ENCODE data around the gene GBA3.

Gene GBA3

GRCh38 chr4:22692736-22693135 lies at the start of gene GBA3:
GBA3 (plus strand) TSS chr4:22692937.
- DNase-seq (ENCODE audit: low spot score in 2 of 2) (no peak), ATAC-seq (replicated peaks; ENCODE audit: extremely low read depth, poor library complexity, severe bottlenecking) (no peak)
- Mint-ChIP-seq H3K9me3 (no peaks in the 10 kb centered on the region), H3K36me3 (ENCODE audit: insufficient read depth) (no peaks in the 10 kb centered on the region), H3K27me3 (no peaks in the 10 kb centered on the region), H3K4me1 (no peaks in the 10 kb centered on the region), H3K4me3 (no peak within 1 kb of the TSS), H3K27ac (ENCODE audit: low read depth) (no peak within 1 kb of the TSS)

DNA sequence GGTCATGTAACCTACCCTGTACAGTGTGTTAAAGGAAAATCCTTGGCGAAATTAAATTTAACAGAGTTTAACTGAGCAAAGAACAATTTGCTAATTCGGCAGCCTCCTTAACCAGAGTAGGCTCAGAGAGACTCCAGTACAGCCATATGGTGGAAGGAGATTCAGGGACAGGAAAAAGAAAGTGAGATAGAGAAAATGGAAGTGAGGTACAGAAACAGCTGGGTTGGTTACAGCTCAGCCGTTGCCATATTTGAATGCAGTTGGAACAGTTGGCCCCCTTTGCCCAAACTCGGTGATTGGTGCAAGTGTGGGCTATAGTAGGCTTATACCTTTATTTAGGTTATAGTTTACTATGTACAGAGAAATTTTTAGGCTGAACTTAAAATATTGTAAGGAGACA lies 48.8 kb upstream of the GBA3 start:
- Mint-ChIP-seq H3K9me3 (peaks cover 16% of the 10 kb centered on the region), H3K4me1 (no peaks in the 10 kb centered on the region), H3K27ac (ENCODE audit: low read depth) (no peak overlapping the region), H3K4me3 (no peak overlapping the region), H3K36me3 (ENCODE audit: insufficient read depth) (no peaks in the 10 kb centered on the region), H3K27me3 (no peaks in the 10 kb centered on the region)
- ATAC-seq (replicated peaks; ENCODE audit: extremely low read depth, poor library complexity, severe bottlenecking) (no peak), DNase-seq (ENCODE audit: low spot score in 2 of 2) (no peak)

GRCh38 chr4:22645481-22646182 lies 47.1 kb upstream of the GBA3 start:
- H3K4me1 Mint-ChIP-seq = no peaks in the 10 kb centered on the region
- peaks cover 12% of the 10 kb centered on the region for H3K9me3 Mint-ChIP-seq
- DNase-seq (ENCODE audit: low spot score in 2 of 2) (no peak), ATAC-seq (replicated peaks; ENCODE audit: extremely low read depth, poor library complexity, severe bottlenecking) (no peak)
- no peaks in the 10 kb centered on the region for H3K36me3 Mint-ChIP-seq (ENCODE audit: insufficient read depth)
- H3K27ac Mint-ChIP-seq (ENCODE audit: low read depth) = no peak overlapping the region
- H3K27me3 Mint-ChIP-seq = no peaks in the 10 kb centered on the region
- H3K4me3 Mint-ChIP-seq = no peak overlapping the region

DNA sequence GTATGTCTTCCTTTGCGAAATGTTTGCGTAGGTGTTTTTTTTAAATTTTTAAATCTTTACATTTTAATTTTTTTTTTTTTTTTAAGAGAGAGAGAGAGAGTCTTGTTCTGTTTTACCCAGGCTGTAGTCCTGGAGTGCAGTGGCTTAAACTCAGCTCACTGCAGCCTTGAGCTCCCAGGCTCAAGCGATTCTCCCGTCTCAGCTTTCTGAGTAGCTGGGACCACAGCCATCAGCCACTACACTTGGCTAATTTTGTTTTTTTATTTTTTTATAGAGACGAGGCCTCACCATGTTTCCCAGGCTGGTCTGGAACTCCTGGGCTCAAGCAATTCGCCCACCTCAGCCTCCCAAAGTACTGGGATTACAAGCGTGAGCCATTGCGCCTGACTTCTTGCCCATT lies 43.7 kb upstream of the GBA3 start:
- DNase-seq (ENCODE audit: low spot score in 2 of 2) (no peak), ATAC-seq (replicated peaks; ENCODE audit: extremely low read depth, poor library complexity, severe bottlenecking) (no peak)
- H3K4me3 Mint-ChIP-seq = no peak overlapping the region
- H3K27me3 Mint-ChIP-seq = no peaks in the 10 kb centered on the region
- H3K36me3 Mint-ChIP-seq (ENCODE audit: insufficient read depth) = no peaks in the 10 kb centered on the region
- H3K4me1 Mint-ChIP-seq = no peaks in the 10 kb centered on the region
- H3K9me3 Mint-ChIP-seq = peaks cover 5% of the 10 kb centered on the region
- H3K27ac Mint-ChIP-seq (ENCODE audit: low read depth) = no peak overlapping the region

DNA sequence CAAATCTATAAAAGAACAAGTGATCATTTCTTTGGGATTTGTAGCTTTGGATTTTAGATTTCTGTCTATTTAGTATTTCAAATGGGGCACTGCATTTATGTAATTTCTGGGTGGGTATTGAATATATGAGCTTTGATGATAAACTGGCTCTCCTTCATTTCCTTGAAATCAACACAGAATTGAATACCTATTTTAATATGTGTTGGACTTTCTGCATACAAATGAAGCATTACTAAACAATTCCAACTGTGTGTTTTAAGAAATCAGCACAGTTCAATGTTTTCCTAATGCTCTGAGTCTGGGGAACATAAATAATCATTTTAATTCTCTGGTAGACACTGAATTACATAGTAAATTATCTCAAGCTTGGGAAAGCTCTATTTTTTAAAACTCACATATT lies 42.0 kb upstream of the GBA3 start:
- ATAC-seq (replicated peaks; ENCODE audit: extremely low read depth, poor library complexity, severe bottlenecking) = no peak
- no peak for DNase-seq (ENCODE audit: low spot score in 2 of 2)
- Mint-ChIP-seq H3K9me3 (peaks cover 5% of the 10 kb centered on the region), H3K27ac (ENCODE audit: low read depth) (no peak overlapping the region), H3K27me3 (no peaks in the 10 kb centered on the region), H3K36me3 (ENCODE audit: insufficient read depth) (no peaks in the 10 kb centered on the region), H3K4me3 (no peak overlapping the region), H3K4me1 (no peaks in the 10 kb centered on the region)

DNA sequence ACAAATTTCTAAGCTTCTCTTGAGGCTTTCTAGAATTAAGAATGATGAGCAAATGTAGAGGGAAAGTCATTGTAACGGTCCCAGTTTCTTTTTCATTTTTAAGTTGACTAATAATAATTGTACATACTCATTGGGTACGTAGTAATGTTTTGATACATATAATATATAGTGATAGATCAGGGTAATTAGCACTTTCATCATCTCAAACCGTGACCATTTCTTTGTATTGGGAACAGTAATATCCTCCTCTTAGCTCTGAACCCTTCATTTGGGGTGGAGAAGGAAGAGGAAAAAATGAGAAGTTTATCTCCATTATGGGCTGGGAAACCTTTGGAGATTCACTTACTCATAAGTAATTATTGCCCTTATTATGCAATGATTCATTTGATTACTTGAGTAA lies 39.0 kb upstream of the GBA3 start:
- H3K27me3 Mint-ChIP-seq = no peaks in the 10 kb centered on the region
- no peak for ATAC-seq (replicated peaks; ENCODE audit: extremely low read depth, poor library complexity, severe bottlenecking)

DNA sequence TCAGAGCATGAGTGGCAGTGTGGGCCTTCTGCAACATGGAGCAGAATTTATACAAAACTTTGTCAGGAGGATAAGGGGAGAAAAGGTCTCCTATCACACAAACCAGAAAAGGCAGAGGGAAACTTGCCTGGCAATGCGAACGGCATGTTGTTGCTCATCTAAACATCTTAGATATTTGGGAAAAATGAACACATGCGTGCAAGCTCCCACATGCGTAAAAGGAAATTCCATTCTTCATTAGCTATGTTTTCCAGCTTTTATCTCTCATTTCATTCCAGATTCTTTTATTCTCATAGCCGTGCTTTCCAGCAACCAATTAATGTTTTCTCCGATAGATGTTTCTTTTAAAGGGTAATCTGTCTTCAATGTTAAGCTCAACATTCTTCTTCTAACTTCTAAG lies 31.3 kb upstream of the GBA3 start:
- Mint-ChIP-seq H3K4me3 (no peak overlapping the region), H3K4me1 (no peaks in the 10 kb centered on the region), H3K27me3 (no peaks in the 10 kb centered on the region), H3K36me3 (ENCODE audit: insufficient read depth) (no peaks in the 10 kb centered on the region), H3K27ac (ENCODE audit: low read depth) (no peak overlapping the region), H3K9me3 (peaks cover 5% of the 10 kb centered on the region)
- no peak for ATAC-seq (replicated peaks; ENCODE audit: extremely low read depth, poor library complexity, severe bottlenecking)
- no peak for DNase-seq (ENCODE audit: low spot score in 2 of 2)

More for the DNA sequence above, 39.0 kb upstream of the GBA3 start:
- Mint-ChIP-seq H3K4me1 (no peaks in the 10 kb centered on the region), H3K36me3 (ENCODE audit: insufficient read depth) (no peaks in the 10 kb centered on the region), H3K27ac (ENCODE audit: low read depth) (no peak overlapping the region), H3K4me3 (no peak overlapping the region), H3K9me3 (peaks cover 5% of the 10 kb centered on the region)
- DNase-seq (ENCODE audit: low spot score in 2 of 2) = no peak

DNA sequence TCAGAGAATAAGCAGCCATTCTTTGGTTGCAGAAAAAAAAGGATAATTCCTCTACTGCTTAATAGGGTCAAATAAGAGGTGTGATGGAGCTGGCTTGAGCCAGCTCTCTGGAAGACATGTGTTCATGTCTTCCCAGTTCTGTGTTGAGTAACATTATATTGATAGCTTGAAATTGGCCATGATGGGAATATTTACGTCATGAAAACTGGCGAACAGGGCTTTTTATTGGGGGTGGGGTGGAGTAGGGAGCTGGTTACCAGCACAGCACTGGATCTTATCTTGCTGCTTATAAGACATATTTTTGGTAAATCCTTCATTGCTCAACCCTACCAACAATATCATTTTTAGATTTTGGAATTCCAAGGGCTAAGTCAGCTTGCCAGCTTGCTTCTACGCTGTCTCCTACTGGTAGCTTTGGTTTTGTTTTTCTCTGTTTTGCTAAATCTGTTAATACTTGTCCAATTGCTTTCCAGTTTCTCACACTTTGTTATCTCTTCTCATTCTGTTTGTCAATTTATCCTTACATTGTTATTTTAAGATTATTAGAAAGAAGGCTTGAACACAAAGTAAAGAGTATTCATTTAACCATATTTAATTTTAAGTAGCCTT lies 25.3 kb upstream of the GBA3 start:
- Mint-ChIP-seq H3K27me3 (no peaks in the 10 kb centered on the region), H3K4me3 (no peak overlapping the region), H3K36me3 (ENCODE audit: insufficient read depth) (no peaks in the 10 kb centered on the region), H3K27ac (ENCODE audit: low read depth) (no peak overlapping the region), H3K9me3 (no peaks in the 10 kb centered on the region), H3K4me1 (no peaks in the 10 kb centered on the region)
- DNase-seq (ENCODE audit: low spot score in 2 of 2) = no peak
- no peak for ATAC-seq (replicated peaks; ENCODE audit: extremely low read depth, poor library complexity, severe bottlenecking)

DNA sequence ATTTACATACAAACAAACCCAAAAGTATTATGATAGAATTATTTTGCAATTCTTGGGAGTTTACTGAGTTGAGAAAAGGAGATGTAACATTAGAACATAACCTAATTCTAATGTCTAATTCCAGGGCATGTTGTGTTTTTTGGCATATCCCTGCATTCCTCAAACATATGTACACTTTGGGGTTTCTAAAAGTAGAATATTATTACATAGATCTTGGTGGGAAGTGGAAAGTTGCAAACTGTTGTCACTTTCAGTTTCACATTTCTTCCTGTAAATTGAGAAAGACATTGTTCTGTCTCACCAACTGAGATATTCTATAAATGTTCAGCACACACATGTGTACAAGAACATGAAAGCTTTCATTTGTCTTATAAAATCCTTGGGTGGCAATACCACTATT lies 24.4 kb upstream of the GBA3 start:
- Mint-ChIP-seq H3K4me1 (no peaks in the 10 kb centered on the region), H3K27me3 (no peaks in the 10 kb centered on the region), H3K4me3 (no peak overlapping the region), H3K9me3 (no peaks in the 10 kb centered on the region), H3K36me3 (ENCODE audit: insufficient read depth) (no peaks in the 10 kb centered on the region), H3K27ac (ENCODE audit: low read depth) (no peak overlapping the region)
- no peak for ATAC-seq (replicated peaks; ENCODE audit: extremely low read depth, poor library complexity, severe bottlenecking)
- DNase-seq (ENCODE audit: low spot score in 2 of 2) = no peak

DNA sequence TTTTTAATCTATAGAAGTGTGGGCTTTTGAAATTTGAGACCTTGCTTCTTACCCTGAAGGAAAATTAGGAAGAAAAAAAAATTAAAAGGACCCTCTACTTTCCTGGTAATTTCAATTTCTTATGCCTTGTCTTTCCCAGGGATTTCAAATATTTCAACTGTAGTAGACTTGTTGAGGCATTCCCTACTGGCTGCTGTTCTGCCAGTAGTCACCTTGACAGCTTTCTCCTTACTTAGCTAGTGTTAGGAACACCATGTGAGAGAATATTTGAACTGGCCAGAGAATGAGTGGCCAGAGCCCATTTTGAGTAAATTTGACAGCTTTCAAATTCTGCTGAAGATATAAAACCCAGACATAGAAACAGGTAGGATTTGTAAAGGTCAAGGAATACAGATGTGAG lies 24.0 kb upstream of the GBA3 start:
- Mint-ChIP-seq H3K27ac (ENCODE audit: low read depth) (no peak overlapping the region), H3K4me1 (no peaks in the 10 kb centered on the region), H3K9me3 (no peaks in the 10 kb centered on the region), H3K4me3 (no peak overlapping the region), H3K36me3 (ENCODE audit: insufficient read depth) (no peaks in the 10 kb centered on the region), H3K27me3 (no peaks in the 10 kb centered on the region)
- ATAC-seq (replicated peaks; ENCODE audit: extremely low read depth, poor library complexity, severe bottlenecking) (no peak), DNase-seq (ENCODE audit: low spot score in 2 of 2) (no peak)

DNA sequence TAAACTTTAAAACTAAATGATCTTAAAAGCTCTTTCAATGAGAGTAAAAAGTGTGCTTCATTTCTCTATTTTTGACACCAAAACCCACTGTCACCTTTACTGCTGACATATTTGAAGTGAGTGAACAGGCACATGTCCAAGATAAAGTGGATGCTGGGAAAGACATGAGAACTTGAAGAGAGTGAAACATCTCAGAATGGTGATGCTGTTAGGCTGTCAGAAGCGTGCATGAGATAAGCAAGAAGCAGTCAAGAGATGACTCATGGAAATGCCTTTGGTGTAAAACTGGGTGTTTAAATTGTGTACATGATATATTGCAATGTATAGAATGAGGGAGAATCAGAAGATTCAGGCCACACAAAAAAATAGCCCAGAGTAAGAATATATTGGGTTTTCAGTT lies 21.8 kb upstream of the GBA3 start:
- ATAC-seq (replicated peaks; ENCODE audit: extremely low read depth, poor library complexity, severe bottlenecking) (no peak), DNase-seq (ENCODE audit: low spot score in 2 of 2) (no peak)
- Mint-ChIP-seq H3K9me3 (no peaks in the 10 kb centered on the region), H3K4me1 (peaks cover 10% of the 10 kb centered on the region), H3K4me3 (no peak overlapping the region), H3K27me3 (no peaks in the 10 kb centered on the region), H3K27ac (ENCODE audit: low read depth) (no peak overlapping the region), H3K36me3 (ENCODE audit: insufficient read depth) (peaks cover 2% of the 10 kb centered on the region)

GRCh38 chr4:22672519-22672918 lies 20.2 kb upstream of the GBA3 start:
- Mint-ChIP-seq H3K4me3 (peak overlapping the region; percentile 6), H3K27ac (ENCODE audit: low read depth) (no peak overlapping the region), H3K4me1 (peaks cover 17% of the 10 kb centered on the region), H3K9me3 (no peaks in the 10 kb centered on the region), H3K36me3 (ENCODE audit: insufficient read depth) (peaks cover 2% of the 10 kb centered on the region), H3K27me3 (no peaks in the 10 kb centered on the region)
- ATAC-seq (replicated peaks; ENCODE audit: extremely low read depth, poor library complexity, severe bottlenecking) (peak; percentile 20), DNase-seq (ENCODE audit: low spot score in 2 of 2) (no peak)

DNA sequence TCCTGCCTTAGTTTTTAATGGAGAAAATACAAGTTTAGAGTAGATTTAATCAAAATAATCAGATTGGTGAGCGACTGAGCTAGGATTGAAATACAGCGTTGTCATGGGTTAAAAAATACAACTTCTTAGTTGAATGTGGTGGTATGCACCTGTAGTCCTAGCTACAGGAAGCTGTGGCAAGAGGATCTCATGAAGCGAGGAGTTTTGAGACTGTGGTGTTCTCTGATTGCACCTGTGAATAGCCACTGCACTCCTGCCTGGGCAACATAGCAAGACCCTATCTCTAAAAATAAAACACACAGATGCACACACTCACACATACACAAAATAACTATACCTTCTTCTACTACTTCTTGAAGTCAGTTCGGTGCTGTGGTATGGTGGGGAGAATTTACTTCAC lies 19.8 kb upstream of the GBA3 start:
- Mint-ChIP-seq H3K4me3 (peak overlapping the region; percentile 6), H3K4me1 (peaks cover 17% of the 10 kb centered on the region), H3K27me3 (no peaks in the 10 kb centered on the region), H3K36me3 (ENCODE audit: insufficient read depth) (peaks cover 2% of the 10 kb centered on the region), H3K27ac (ENCODE audit: low read depth) (no peak overlapping the region), H3K9me3 (no peaks in the 10 kb centered on the region)
- no peak for DNase-seq (ENCODE audit: low spot score in 2 of 2)
- no peak for ATAC-seq (replicated peaks; ENCODE audit: extremely low read depth, poor library complexity, severe bottlenecking)
